GM21423 (cell line): ENCODE data around the gene MNX1.

ENCODE experiments used
- ATAC-seq: cut with Tn5 transposase; IDR thresholded peaks from one replicate; pipeline ENCODE4 v1.9.1; 2021; ENCODE audit warnings: mild to moderate bottlenecking, moderate library complexity; ENCODE audit not compliant: unreplicated experiment

MNX1 gene

DNA sequence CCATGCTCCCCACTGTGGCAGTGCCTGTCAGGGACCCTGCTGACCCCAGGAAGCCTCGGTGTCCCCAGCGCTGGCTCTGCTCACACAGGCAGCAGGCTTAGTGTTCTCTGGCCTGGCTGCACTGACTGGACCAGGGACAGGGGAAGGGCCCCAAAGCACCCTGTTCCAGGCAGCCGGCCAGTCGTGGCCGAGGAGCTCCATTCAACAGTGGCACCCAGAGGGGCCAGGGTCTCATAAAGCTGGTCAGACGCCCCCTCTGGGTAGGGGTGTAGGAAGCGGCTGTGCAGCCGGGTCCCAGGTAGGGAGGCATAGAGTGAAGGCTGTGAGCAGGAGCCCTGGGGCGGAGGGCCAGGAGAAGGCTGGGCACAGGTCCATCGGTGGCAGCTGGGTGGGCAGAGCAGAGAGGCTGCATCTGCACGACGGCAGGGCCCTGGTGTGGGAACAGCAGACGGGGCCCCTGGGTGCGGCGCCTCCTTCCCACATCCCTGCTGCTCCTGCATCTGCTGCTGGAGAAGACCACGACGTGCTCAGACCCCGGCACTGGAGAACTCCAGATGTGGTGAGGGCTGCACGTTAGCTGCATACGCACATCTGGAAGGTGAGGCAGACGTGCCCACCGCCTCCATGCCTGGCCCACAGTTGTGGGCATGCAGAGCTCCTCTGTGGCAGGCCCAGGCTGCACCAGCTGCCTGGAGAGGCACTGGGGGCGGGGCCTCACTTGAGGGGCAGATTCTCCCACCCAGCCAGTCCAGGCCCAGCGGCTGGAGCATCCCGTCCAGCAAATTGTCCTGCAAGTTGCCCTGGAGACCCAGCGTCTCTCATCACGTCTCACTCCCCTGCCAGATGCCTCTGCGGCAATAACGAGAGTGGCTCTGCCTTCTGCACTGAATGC is 25.1 kb downstream of the MNX1 start:
- ATAC-seq = no peak

DNA sequence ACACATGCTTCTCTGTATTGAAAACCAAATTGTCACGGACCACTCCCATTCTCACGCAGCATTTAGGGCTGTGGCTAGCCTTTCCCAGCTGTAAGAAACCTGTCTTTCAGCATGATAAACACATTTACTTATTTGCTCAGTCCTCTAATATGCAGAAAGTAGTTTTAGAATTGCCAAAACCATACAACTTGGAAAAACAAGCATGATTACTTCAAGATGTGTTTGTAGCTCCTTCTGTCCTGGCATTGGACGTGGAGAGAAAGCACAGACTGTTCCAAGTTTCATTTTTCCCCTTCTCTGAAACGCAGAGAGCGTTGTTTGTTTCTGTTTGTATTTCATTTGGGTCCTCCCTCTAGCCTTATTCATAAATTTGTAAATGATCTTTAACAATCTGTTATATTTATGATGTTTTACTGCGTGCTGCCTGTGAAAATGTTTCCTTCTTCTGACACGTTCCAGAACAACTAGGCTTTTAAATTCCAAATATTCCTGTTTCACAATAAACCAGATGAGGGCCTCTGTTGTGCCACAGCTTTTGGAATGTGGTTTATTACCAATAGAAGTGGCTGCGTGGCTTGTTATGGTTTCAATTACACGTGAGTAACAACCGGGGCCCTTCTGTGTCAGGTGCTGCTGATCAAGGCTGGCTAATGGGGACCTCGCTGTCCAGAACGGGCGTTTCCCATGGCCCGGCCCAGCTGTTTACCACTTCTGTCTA is 26.1 kb downstream of the MNX1 start:
- ATAC-seq = no peak

DNA sequence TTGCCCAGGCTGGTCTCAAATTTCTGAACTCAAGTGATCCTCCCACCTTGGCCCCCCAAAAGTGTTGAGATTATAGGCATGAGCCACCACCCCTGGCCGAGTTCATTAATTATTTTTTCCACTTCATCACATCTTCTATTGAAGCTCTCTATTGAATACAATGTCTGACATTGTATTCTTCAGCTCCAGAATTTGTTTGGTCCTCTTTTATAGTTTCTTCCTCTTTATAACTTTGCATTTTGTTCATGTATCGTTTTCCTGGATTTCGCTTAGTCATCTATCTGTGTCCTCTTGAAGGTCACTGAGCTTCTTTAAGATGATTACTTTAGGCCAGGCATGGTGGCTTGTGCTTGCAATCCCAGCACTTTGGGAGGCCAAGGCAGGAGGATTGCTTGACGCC is 30.8 kb downstream of the MNX1 start:
- no peak for ATAC-seq

DNA sequence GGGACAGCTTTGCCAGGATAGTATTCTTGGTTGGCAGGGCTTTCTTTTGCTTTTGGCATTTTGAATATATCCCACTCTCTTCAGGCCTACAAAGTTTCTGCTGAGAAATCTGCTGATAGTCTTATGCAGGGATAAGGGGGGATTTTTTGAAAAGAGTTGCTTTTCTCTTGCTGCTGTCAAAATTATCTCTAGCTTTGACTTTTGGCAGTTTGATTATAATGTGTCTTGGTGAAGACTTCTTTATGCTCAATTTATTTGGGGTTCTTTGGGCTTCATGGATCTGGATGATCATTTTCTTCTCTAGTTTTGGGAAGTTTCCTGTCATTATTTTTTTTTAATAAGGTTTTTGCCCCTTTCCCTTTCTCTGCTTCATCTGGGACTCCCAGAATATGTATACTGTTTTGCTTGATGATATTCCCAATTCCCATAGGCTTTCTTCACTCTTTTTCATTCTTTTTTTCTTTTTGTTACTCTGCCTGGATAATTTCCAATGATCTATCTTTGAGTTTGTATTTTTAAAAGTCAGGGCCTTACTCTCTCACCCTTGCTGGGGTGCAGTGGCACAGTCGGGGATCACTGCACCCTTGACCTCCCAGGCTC is 31.4 kb downstream of the MNX1 start:
- no peak for ATAC-seq

DNA sequence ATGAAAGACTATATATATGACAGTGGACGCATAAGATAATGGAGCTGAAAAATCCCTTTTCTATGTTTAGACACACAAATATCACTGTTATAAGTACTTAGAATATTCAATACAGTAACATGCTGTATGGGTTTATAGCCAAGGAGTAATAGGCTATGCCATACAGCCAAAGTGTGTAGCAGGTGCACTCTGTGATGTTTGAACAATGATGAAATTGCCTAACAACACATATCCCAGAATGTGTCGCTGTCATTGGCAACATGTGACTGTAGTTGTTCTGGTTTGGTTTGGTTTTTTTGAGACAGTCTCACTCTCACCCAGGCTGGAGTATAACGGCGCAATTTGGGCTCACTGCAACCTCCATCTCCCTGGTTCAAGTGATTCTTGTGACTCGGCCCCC is 34.8 kb downstream of the MNX1 start:
- no peak for ATAC-seq

DNA sequence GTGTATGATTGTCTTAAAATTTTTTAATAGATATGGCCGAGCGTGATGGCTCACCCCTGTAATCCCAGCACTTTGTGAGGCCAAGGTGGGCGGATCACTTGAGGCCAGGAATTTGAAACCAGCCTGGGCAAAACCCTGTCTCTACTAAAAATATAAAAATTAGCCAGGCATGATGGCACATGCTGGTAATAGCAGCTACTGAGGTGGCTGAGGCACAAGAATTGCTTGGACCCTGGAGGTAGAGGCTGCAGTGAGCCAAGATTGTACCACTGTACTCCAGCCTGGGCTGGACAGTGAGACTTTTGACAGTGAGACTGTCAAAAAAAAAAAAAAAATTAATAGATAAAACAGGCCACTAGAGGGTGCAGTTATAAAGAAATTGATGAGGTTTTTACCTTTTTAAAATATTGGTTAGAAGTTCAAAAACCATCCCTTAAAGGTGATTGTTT is 40.5 kb downstream of the MNX1 start:
- no peak for ATAC-seq

DNA sequence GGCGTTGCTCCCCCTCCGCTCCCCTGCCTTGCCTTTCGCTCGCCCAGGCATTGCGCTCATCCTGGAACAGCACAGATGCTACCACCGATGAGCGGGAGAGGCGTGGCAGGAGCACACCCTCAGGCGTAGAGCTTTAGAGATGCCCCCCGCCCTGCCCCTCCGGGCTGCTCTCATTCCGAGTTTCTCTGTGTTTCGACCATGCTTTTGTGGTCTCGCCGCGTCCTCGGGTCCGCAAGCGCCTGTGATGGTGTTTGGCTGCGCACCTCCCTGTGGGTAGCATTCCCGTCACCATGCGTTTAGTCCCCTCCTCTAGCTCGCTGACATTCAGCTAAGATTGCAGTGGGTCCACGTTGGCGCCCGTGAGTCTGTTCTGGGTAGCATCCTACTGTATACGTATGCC is 42.3 kb downstream of the MNX1 start:
- ATAC-seq = no peak

DNA sequence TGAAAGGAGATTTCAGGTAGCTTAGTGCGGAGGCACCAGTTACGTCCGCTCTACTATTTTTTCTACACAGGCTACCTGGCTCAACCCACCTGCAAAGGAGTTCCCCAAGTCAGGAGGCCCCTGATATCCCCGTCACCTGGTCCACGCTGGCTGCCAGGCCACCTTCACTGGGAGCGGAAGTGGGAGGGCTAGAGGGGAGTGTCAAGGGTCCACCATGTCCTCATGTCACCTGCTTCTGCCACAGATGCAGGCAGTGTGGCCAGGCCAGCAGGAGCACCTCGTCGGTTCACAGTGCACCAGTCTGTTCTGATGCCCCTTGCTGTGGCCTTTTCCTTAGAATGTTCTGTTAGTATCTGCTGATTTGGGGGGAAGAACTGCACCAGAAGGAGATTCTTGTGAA is 44.1 kb downstream of the MNX1 start:
- no peak for ATAC-seq

DNA sequence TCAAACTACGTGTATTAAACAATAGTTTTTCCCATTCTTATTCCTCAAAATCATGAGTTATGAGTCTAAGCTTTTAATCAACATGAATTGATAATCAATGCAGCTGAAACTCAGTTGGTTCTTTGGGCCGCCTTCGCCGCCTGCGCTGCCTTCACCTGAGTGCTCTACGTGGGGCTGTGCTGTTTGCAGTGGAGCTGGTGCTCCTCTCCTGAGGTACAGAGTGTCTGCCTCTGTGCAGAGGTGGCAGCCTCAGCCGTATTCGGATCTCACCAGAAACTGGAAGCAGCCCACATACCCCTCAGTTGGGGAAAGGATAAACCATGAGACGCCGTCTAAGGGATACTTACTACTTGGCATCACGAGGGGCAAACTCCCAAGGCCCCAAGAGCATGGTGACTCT is 45.5 kb downstream of the MNX1 start:
- ATAC-seq = no peak

DNA sequence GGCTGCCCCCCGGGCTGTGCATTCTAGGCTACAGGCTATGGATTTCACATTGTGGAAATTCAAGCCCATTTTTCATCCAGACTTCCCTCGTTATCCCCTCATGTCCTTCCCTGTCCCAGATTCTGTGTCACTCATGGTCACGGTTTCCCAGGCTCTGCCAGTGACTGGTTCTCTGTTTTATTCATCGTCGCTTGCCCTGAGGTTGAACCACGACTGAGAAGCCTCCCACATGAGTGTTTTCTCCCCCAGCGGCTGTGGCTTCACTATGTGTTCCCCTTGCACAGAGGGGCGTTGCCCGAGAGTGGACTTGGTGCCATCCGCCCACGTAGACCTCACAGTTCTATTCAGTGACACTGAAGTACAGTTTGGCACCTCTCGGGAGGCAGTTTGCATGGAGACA is 47.0 kb downstream of the MNX1 start:
- ATAC-seq = no peak

DNA sequence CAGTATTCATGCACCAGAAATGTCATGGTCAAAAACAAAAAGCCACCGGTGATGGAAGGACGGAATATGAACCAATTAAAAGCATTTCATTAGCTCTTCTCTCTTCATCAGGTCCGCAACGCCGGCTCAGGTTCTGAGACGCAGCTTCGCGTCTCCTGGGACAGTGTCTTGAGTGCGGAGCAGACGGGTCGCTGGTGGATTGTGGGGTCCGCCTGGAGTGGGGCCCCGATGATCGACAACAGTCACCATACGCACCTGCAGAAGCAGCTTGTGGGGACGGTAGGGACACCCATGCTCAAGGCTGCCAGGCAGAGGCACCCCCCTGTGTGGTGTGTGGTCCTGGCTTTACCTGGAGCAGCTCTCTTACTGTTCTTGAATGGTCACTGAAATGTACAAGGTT is 47.6 kb downstream of the MNX1 start:
- ATAC-seq = no peak

DNA sequence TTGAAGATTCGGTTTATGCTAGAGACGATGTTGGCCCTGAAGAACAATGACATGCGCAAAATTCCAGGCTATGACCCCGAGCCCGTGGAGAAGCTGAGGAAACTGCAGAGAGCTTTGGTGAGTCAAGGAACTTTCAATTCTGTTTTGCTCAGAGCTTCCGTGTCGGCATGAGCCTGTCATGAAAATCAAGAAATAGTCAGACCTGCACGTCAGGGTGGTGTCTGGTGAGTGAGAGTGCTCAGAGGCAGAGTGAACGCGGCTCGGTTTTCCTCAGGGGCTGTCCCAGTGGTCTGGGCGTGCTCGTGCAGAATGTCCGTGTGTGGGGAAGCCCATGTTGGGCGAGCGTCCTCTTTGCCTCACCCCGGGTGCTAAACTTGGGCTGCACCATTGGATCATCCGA is 48.3 kb downstream of the MNX1 start:
- no peak for ATAC-seq

DNA sequence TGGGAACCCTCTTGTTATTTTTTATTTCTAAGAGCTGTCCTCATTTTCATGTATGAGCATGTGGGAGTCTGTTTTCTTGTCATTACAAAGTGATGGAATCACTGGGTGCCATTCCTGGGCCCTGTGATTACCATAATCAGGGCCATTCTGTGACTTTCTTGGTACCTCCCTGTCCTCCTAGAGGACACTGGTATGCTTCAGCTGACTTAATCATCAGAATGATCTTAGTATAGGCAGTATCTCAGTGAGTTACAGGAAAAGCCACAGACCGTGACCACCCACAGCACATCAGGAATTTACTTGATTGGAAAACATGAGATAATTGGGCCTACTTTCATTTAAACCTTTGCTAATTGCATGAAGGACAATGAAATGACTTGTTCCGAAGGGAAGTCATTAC is 53.7 kb downstream of the MNX1 start:
- no peak for ATAC-seq

DNA sequence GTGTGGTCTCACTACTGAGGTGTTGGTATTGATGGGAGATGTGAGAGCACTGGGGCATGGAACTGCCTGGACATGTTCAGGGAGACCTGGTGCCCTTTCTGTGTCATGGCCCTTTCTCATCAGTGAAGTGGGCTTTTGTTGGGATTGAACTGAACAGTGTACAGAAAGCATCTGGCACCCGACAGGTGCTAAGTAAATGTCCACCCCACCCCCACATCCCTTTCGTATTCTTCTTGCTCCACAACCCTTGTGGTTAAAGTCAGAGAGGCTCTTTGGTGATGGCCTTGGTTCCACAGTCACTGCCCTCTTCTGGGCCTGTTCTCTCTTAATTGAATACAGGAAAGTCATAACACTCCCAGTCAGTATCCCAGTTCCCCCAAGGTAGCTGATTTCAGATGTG is 55.5 kb downstream of the MNX1 start:
- no peak for ATAC-seq
